Fibroblast of villous mesenchyme (primary cell): ENCODE results near the gene FERMT3. TPM values are rescaled to one million over a fixed set of nuclear protein-coding genes. Genes with fewer than 3 reads are reported as not detected.
A peak's percentile ranks its signal among the peaks of the same experiment; 100 is the strongest.

Experiments
- DNase-seq: peaks from one replicate; pipeline ENCODE4 v3.0.0-alpha.2; 2010; ENCODE audit warnings: low read depth
- H3K4me3 ChIP-seq: 2 replicates; pipeline ENCODE4 v1.5.1; 2011; ENCODE audit warnings: low read depth, mild to moderate bottlenecking, low read length
- total RNA-seq: library from RNA; depleted of rRNA; stranded (reverse); fragments of >200 nt; gene quantifications from 2 replicates; pipeline ENCODE4 v1.2.3, GENCODE V29; 2012
- TF ChIP-seq, protein P1 (sequence below): IDR thresholded peaks from 2 replicates; pipeline ENCODE4 v1.5.1; 2012; ENCODE audit warnings: low read depth, mild to moderate bottlenecking, low read length; ENCODE audit not compliant: insufficient read depth

Gene FERMT3
- total RNA-seq, 1 donor, result 4.3 TPM

DNA sequence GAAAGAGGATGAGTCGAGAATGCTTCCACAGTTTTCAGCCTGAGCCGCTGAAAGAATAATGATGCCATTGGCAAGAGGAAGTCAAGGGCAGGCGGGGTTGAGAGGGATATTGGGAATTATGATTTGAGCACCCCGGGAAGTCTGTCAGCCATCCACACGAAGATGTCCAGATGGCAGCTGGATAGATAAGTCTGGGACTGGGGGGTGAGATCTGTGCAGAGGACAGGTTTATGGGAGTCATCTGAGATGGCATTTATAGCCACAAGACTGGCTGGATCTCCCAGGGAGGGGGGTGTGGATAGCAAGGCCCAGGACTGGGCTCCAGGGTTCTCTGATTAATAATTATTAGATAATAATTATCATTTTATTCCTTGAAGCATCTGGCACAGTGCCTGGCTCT is 25.6 kb upstream of the FERMT3 start:
- TF ChIP-seq, protein P1, sequence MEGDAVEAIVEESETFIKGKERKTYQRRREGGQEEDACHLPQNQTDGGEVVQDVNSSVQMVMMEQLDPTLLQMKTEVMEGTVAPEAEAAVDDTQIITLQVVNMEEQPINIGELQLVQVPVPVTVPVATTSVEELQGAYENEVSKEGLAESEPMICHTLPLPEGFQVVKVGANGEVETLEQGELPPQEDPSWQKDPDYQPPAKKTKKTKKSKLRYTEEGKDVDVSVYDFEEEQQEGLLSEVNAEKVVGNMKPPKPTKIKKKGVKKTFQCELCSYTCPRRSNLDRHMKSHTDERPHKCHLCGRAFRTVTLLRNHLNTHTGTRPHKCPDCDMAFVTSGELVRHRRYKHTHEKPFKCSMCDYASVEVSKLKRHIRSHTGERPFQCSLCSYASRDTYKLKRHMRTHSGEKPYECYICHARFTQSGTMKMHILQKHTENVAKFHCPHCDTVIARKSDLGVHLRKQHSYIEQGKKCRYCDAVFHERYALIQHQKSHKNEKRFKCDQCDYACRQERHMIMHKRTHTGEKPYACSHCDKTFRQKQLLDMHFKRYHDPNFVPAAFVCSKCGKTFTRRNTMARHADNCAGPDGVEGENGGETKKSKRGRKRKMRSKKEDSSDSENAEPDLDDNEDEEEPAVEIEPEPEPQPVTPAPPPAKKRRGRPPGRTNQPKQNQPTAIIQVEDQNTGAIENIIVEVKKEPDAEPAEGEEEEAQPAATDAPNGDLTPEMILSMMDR, result no peak
- peak; percentile 51 for DNase-seq
- no peak overlapping the region for H3K4me3 ChIP-seq

DNA sequence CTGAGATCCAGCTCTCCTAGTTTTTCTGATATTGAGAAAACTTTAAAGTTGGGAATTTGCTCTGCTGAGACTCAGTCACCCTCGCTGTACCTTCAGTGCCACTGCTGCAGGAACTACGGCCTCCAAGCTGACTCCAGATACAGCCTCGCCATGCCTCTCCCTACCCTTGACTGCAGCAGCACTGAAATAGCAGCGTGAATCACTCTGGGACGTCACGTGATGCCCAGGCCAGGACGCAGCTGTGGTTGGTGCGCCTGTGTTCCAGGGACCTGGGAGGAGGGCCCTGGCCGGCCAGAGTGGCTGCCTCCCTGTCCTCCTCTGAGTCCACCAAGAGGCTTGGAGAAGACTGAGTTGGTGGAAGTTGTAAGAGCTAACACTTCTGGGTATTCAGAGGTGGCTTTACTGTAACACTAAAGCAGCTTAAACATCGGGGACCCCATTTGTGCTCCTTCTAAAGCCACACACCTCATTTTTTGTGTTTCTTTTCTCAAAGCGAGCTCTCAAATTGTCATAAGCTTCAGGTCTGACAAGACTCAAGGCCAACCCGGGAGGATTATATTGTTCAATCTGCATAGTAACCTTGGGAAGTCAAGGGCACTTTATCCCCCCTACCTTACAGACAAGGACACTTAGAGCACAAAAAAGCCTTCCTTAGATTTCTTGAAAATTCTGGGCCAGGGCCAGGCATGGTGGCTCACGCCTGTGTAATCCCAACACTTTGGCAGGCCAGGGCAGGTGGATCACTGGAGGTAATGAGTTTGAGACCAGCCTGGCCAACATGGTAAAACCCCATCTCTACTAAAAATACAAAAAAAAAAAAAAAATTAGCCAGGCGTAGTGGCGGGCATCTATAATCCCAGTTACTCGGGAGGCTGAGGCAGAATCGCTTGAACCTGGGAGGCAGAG is 24.8 kb upstream of the FERMT3 start:
- DNase-seq, result peak; percentile 93
- H3K4me3 ChIP-seq, result peak overlapping the region; percentile 19
- TF ChIP-seq, protein P1, result no peak

DNA sequence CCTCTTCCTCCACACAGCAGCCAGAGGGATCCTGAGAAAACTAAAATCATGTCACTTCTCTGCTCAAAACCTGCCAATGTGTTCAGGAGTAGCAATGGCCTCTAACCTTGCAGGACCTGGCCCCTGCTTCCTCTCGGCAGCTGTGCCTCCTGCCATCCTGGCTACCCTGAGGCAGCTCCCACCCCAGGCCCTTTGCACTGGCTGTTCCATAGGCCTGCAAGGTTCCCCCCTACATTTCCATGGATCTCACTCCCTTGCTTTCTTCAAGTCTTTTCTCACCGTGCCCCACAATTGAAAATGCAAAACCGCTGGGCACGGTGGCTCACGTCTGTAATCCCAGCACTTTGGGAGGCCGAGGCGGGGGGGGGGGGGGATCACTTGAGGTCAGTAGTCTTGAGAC is 22.6 kb upstream of the FERMT3 start:
- DNase-seq, result no peak
- no peak overlapping the region for H3K4me3 ChIP-seq
- TF ChIP-seq, protein P1, result no peak

DNA sequence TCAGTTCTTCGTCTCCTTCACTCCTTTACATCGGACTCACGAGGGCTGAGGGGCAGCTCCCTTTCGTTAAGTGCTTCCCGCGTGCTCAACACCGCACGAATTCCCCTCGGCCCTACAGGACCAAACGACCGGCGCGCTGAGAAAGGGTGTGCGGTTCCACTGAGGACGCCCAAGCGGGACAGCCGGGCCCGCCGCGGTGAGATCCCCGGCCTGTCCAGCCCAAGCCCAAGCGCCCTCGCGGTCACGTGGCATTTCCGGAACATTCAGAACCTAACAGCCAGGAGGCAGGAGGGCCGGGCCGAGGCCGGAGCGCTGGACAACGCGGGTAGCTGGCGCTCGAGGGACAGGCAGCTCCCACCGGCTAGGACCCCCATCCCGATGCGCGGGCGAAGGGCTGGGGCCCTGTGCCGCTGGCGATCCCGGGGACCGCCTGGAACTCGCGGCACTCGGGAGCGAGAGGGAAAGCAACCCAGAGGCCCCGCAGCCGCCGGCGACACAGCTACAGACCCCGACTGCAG is 21.3 kb upstream of the FERMT3 start:
- DNase-seq, result peak; percentile 91
- peak overlapping the region; percentile 65 for H3K4me3 ChIP-seq

DNA sequence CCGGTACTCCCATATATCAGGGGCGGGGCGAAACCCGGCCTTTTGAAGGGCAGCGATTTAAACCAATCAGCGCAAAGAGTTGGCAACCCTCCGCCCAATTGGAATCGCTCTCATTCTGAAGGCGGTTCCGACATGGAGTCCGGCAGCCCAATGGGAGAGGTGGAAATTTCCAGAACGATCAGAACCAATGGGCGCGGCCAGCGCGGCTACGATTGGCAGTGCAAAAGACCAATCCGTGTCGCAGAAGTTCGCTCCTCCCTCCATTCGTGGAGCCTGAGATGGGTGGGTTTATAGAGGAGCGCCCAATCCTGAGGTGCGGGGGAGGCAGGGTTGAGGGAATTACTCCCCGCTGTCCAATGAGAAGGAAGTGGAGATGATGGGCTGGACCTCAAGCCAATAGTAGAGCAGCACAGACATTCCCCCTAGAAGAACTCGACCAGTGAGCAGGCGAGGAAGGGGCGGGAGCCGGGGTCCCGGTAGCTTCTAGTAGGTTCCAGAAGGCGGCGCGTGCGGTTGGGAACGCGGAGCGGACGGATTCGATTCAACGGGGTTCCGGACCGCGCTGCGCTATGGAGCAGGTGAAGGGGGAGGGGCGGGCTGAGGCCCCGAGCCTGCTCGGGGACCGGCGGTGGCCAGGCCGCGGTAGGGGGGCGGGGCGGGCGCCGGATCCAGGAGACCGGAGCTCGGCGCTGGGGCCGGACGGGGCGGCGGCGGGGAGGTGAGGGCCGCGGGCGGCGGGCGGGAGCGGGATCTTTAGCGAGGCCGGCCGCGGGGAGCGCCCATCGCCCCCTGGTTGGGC is 20.6 kb upstream of the FERMT3 start, which contains the start of gene STIP1:
STIP1 (plus strand) TSS at position 479 of the 799 bp plus-strand sequence; CDS start at position 570, 91 bp downstream.
- peak within 1 kb of the TSS; percentile 65 for H3K4me3 ChIP-seq
- DNase-seq, result peak; percentile 100
- TF ChIP-seq, protein P1, result peak; percentile 29

More for the DNA sequence above, 21.3 kb upstream of the FERMT3 start:
- TF ChIP-seq, protein P1, result peak; percentile 37

DNA sequence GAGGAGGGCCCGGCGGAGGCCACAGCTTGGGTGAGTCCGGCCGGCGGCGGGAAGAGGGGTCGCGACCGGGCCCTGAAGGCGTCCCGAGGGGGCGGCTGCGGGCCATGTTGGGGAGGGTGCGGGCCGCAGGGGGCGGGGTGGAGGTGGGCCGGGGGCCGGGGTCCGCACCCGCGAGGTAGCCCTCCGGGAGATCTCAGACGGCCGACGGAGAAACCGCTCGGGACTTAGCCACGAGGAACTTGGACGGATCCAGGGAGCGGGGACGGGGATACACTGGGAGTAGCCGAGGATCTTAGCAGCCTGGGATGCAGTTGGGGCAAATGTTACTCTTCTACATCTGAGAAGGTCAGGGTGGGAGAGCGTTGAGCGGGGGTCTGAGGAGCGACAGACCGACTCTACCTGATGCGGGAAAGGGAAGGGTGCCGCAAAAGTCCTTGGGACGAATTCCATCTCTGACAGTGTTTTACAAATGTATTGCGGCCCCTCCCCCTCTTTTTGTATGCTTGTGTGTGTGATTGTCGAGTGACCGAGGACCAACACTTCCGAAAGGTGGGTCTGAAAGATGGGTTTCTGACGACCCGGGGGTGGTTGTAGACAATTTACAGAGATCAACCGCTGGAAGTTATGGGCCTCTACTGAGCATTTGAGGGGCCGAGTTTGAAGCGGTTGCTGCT is 19.9 kb upstream of the FERMT3 start:
- DNase-seq, result peak; percentile 28
- no peak overlapping the region for H3K4me3 ChIP-seq
- TF ChIP-seq, protein P1, result no peak
